Camera-type eye (tissue), 1 donor: Measurements from ENCODE around the gene NR1H3. TPM values are rescaled to one million over a fixed set of nuclear protein-coding genes. Genes with fewer than 3 reads are reported as not detected.

ENCODE experiments used
- total RNA-seq: library from RNA; depleted of rRNA; stranded (reverse); fragments of >200 nt; gene quantifications from one replicate; pipeline ENCODE4 v1.2.3, GENCODE V29; 2014

NR1H3 gene
- total RNA-seq: 13.7 TPM

GRCh38 chr11:47257517-47258316 is at the start of gene NR1H3:
NR1H3 (plus strand) TSS chr11:47257996; CDS start chr11:47259217, 1,221 bp downstream.

DNA sequence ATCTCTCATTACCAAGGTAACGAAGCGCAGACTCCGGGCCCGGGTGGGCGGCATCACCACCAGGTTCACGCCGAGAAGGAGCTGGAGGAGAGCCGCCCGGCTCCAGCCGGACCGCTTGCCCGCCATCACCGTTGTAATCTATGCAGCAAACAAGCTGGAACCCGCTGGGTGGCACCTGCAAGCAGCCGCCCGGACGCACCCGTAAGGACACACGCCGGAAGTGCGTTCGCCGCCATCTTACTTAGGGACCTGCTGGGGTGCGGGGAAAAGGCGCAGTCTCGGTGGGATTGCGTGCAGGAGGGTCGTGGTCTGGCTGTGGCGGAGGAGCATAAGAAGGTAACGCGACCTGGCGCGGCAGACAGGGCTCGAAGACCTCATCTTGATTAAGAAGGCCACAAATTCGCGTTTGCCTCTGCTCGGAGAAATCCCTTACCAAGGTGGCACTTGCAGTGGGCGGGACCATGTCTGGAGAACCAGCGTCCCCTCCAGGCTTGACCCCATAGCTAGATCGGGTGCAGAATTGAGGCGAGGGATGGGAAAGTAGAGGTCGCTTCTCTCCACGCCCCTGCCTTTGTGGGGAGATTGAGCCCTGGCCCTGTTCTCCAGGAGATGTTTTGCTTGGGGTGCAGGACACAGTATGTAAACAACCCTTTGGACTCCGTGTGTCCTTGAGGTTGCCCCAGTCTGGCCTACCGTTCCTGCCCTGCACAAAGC is 9.0 kb upstream of the NR1H3 start, which contains the start of gene ACP2:
TSS of gene ACP2 (minus strand) at position 151 of the 714 bp plus-strand sequence. CDS start at position 126, 25 bp downstream.

DNA sequence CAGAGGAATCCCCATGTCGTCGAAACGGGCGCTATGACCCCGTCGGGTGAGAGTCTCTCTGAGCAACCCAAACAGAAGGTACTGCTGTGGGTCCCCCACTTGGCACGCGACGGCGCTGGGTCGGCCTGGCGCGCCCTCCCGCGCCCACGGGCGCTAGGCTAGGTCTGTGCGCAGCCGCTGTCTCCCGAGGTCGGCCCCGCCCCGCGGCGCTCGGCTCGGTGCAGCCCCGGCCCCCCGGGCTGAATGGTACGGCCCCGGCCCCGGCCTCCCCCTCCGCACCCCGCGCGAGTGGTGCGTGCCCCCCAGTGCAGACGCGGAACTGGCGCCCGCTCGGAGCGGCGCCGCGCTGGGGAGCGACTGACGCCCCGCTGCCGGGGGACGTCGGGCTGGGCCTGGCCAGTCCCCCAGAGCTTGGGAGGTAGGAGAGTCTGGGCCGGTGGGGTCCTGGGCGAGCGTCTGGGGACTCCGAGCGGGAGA is 12.1 kb downstream of the NR1H3 start, which contains the start of gene MADD:
TSS of gene MADD (plus strand) at position 305 of the 477 bp plus-strand sequence.

Other genes with a start within 250 kb of the NR1H3 start
- gene ARFGAP2, start 81.1 kb upstream of the NR1H3 start, total RNA-seq: 230 TPM
- 35.2 TPM for gene PACSIN3, start 71.6 kb upstream of the NR1H3 start, total RNA-seq
- 13.5 TPM for gene DDB2, start 43.0 kb upstream of the NR1H3 start, total RNA-seq
- gene ACP2, start 9.2 kb upstream of the NR1H3 start, total RNA-seq: 50.7 TPM
- 115 TPM for gene MADD, start 12.1 kb downstream of the NR1H3 start, total RNA-seq
- gene MYBPC3, start 94.7 kb downstream of the NR1H3 start, total RNA-seq: 0.11 TPM
- gene SPI1, start 120.6 kb downstream of the NR1H3 start, total RNA-seq: 5.4 TPM
- 52.1 TPM for gene SLC39A13, start 150.6 kb downstream of the NR1H3 start, total RNA-seq
- 116 TPM for gene PSMC3, start 168.4 kb downstream of the NR1H3 start, total RNA-seq
- gene RAPSN, start 191.1 kb downstream of the NR1H3 start, total RNA-seq: 8.1 TPM